HS-27A (cell line): ENCODE measurements around the gene PIK3C2G.
"Not testable (repeated sequence)": the region's sequence is repeated elsewhere in the genome, so short reads cannot be mapped to it uniquely, and the experiment has no call there.

ENCODE experiments used
- DNase-seq: peaks from one replicate; pipeline ENCODE4 v3.0.0-alpha.2; 2012; ENCODE audit warnings: low read depth, missing footprints

The PIK3C2G gene

GRCh38 chr12:18261273-18261672, at the start of gene PIK3C2G:
Gene PIK3C2G, plus strand, starts transcription at chr12:18261518. Its CDS starts 20,564 bp downstream, at chr12:18282082.
- no peak for DNase-seq

- DNase-seq = no peak
Measured at GRCh38 chr12:18217966-18218365, 43.4 kb upstream of the PIK3C2G start.

GRCh38 chr12:18221726-18222125, 39.6 kb upstream of the PIK3C2G start:
- DNase-seq = no peak

- DNase-seq = no peak
Measured at GRCh38 chr12:18222699-18223098, 38.6 kb upstream of the PIK3C2G start.

- peak; percentile 31 for DNase-seq
Measured at GRCh38 chr12:18224745-18225144, 36.6 kb upstream of the PIK3C2G start.

- no peak for DNase-seq
Measured at GRCh38 chr12:18239526-18239925, 21.8 kb upstream of the PIK3C2G start.

- DNase-seq = no peak
Measured at GRCh38 chr12:18242380-18243089, 18.8 kb upstream of the PIK3C2G start.

- no peak for DNase-seq
Measured at GRCh38 chr12:18243238-18243637, 18.1 kb upstream of the PIK3C2G start.

- no peak for DNase-seq
Measured at GRCh38 chr12:18246066-18246465, 15.3 kb upstream of the PIK3C2G start.

- DNase-seq = peak; percentile 46
Measured at GRCh38 chr12:18250313-18250916, 10.9 kb upstream of the PIK3C2G start.

- DNase-seq = no peak
Measured at GRCh38 chr12:18254081-18254480, 7.2 kb upstream of the PIK3C2G start.

- not testable (repeated sequence) for DNase-seq
Measured at GRCh38 chr12:18255004-18255403, 6.3 kb upstream of the PIK3C2G start.

- no peak for DNase-seq
Measured at GRCh38 chr12:18257251-18257650, 4.1 kb upstream of the PIK3C2G start.

- no peak for DNase-seq
Measured at GRCh38 chr12:18258929-18259328, 2.4 kb upstream of the PIK3C2G start.

- DNase-seq = no peak
Measured at GRCh38 chr12:18259906-18260682, 1.2 kb upstream of the PIK3C2G start.

GRCh38 chr12:18261906-18262305, 588 bp downstream of the PIK3C2G start:
- no peak for DNase-seq

- no peak for DNase-seq
Measured at GRCh38 chr12:18262514-18262913, 1.2 kb downstream of the PIK3C2G start.

GRCh38 chr12:18264581-18265075, 3.3 kb downstream of the PIK3C2G start:
- no peak for DNase-seq

GRCh38 chr12:18267427-18268099, 6.2 kb downstream of the PIK3C2G start:
- DNase-seq = no peak

- no peak for DNase-seq
Measured at GRCh38 chr12:18270958-18271460, 9.7 kb downstream of the PIK3C2G start.

GRCh38 chr12:18275981-18276380, 14.7 kb downstream of the PIK3C2G start:
- DNase-seq = peak; percentile 30

GRCh38 chr12:18277196-18277595, 15.9 kb downstream of the PIK3C2G start:
- no peak for DNase-seq
